ENCODE results near the gene DISC1.
"Not testable (repeated sequence)": the region's sequence is repeated elsewhere in the genome, so short reads cannot be mapped to it uniquely, and the experiment has no call there.

The DISC1 gene

GRCh38 chr1:231606712-231607111 lies 19.9 kb upstream of the DISC1 start:
- Histone ChIP-seq H3K36me3 (ENCODE audit: control insufficient read depth, insufficient read depth, low read length) (no peaks in the 10 kb centered on the region), H3K27ac (ENCODE audit: low read depth, low read length) (no peak overlapping the region), H3K4me1 (ENCODE audit: control insufficient read depth, insufficient read depth, low read length) (peaks cover 5% of the 10 kb centered on the region), H3K27me3 (ENCODE audit: control insufficient read depth, insufficient read depth, low read length) (no peaks in the 10 kb centered on the region; the same call in 1 of the 2 replicates), H3K9me3 (ENCODE audit: control insufficient read depth, insufficient read depth, low read length) (no peaks in the 10 kb centered on the region), H3K9ac (ENCODE audit: low read depth, low read length) (no peak overlapping the region), H3K4me3 (ENCODE audit: low read depth, low read length) (no peak overlapping the region)

DNA sequence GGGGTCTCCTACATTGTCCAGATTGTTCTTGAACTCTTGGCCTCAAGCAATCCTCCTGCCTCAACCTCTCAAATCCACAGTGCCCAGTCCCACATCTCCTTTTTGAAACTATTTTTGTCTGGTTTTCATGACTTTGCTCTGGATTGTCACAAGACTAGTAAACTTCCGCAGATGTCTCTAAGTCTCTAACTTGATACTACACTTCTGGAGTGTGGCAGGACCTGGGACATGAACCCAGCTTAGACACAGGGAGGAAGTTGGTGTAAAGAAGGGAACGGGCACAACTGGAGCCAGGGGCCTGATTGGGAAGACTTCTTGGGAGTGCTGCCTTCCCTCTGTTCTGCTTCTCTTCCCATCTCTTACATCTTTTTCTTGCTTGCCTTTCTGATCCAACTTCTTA lies 16.2 kb upstream of the DISC1 start:
- no peaks in the 10 kb centered on the region for H3K36me3 ChIP-seq (ENCODE audit: control insufficient read depth, insufficient read depth, low read length)
- H3K9ac ChIP-seq (ENCODE audit: low read depth, low read length): no peak overlapping the region
- H3K9me3 ChIP-seq (ENCODE audit: control insufficient read depth, insufficient read depth, low read length): no peaks in the 10 kb centered on the region
- peaks cover 3% of the 10 kb centered on the region for H3K27me3 ChIP-seq (ENCODE audit: control insufficient read depth, insufficient read depth, low read length)
- H3K4me3 ChIP-seq (ENCODE audit: low read depth, low read length): no peak overlapping the region
- H3K27ac ChIP-seq (ENCODE audit: low read depth, low read length): no peak overlapping the region
- no peaks in the 10 kb centered on the region for H3K4me1 ChIP-seq (ENCODE audit: control insufficient read depth, insufficient read depth, low read length)

DNA sequence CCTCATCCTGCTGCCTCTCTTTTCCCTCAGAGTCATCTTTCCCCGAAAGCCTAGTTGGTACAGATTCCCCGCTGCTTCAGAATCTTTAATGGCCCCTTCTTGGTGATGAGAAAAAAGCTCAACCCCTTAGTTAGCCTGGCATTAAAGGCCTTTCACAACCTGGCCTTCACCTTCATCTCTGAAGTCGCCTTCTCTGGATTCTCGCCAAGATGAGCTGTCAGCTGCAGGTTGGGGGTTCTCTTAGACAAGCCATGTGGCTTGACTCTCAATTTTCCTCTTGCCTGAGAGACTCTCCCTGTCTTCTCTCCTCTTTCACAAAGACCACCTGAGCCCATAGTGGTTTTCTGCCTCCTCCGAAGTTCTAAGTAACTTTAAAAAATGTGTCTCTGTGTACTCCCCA lies 15.5 kb upstream of the DISC1 start:
- no peak overlapping the region for H3K27ac ChIP-seq (ENCODE audit: low read depth, low read length)
- peaks cover 3% of the 10 kb centered on the region for H3K27me3 ChIP-seq (ENCODE audit: control insufficient read depth, insufficient read depth, low read length)
- H3K9me3 ChIP-seq (ENCODE audit: control insufficient read depth, insufficient read depth, low read length): no peaks in the 10 kb centered on the region
- H3K9ac ChIP-seq (ENCODE audit: low read depth, low read length): no peak overlapping the region
- no peaks in the 10 kb centered on the region for H3K4me1 ChIP-seq (ENCODE audit: control insufficient read depth, insufficient read depth, low read length)
- H3K36me3 ChIP-seq (ENCODE audit: control insufficient read depth, insufficient read depth, low read length): no peaks in the 10 kb centered on the region
- H3K4me3 ChIP-seq (ENCODE audit: low read depth, low read length): no peak overlapping the region

GRCh38 chr1:231611851-231612250 lies 14.7 kb upstream of the DISC1 start:
- H3K36me3 ChIP-seq (ENCODE audit: control insufficient read depth, insufficient read depth, low read length): no peaks in the 10 kb centered on the region
- no peak overlapping the region for H3K4me3 ChIP-seq (ENCODE audit: low read depth, low read length)
- H3K9me3 ChIP-seq (ENCODE audit: control insufficient read depth, insufficient read depth, low read length): no peaks in the 10 kb centered on the region
- H3K9ac ChIP-seq (ENCODE audit: low read depth, low read length): no peak overlapping the region
- H3K27ac ChIP-seq (ENCODE audit: low read depth, low read length): no peak overlapping the region
- no peaks in the 10 kb centered on the region for H3K4me1 ChIP-seq (ENCODE audit: control insufficient read depth, insufficient read depth, low read length)
- H3K27me3 ChIP-seq (ENCODE audit: control insufficient read depth, insufficient read depth, low read length): peaks cover 3% of the 10 kb centered on the region

DNA sequence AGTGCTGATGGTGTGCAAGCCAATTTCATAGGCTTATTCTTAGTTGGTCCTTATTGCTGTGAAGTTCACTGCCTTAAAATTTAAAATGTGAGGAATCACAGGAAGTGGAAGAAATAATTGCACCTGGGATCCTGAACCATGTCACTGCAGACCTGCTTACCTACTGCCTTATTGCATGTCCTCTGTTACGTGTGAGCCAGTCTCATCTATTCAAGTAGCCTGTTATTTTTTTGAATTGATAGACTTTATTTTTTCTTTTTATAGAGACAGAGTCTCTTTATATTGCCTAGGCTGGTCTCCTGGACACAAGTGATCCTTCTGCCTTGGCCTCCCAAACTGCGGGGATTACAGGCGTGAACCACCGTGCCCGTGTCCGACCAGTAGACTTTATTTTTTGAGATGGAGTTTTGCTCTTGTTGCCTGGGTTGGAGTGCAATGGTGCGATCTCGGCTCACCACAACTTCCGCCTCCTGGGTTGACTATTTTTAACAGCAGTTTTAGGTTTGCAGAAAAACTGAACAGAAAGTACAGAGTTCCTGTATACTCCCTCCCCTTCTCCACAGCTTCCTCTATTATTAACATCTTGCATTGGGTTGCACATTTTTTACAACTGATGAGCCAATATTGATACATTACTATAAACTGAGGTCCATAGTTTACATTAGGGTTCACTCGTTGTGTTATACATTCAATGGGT lies 14.0 kb upstream of the DISC1 start:
- Histone ChIP-seq H3K27me3 (ENCODE audit: control insufficient read depth, insufficient read depth, low read length) (peaks cover 3% of the 10 kb centered on the region), H3K36me3 (ENCODE audit: control insufficient read depth, insufficient read depth, low read length) (no peaks in the 10 kb centered on the region), H3K4me1 (ENCODE audit: control insufficient read depth, insufficient read depth, low read length) (no peaks in the 10 kb centered on the region), H3K27ac (ENCODE audit: low read depth, low read length) (no peak overlapping the region), H3K9ac (ENCODE audit: low read depth, low read length) (no peak overlapping the region), H3K4me3 (ENCODE audit: low read depth, low read length) (no peak overlapping the region), H3K9me3 (ENCODE audit: control insufficient read depth, insufficient read depth, low read length) (no peaks in the 10 kb centered on the region)

DNA sequence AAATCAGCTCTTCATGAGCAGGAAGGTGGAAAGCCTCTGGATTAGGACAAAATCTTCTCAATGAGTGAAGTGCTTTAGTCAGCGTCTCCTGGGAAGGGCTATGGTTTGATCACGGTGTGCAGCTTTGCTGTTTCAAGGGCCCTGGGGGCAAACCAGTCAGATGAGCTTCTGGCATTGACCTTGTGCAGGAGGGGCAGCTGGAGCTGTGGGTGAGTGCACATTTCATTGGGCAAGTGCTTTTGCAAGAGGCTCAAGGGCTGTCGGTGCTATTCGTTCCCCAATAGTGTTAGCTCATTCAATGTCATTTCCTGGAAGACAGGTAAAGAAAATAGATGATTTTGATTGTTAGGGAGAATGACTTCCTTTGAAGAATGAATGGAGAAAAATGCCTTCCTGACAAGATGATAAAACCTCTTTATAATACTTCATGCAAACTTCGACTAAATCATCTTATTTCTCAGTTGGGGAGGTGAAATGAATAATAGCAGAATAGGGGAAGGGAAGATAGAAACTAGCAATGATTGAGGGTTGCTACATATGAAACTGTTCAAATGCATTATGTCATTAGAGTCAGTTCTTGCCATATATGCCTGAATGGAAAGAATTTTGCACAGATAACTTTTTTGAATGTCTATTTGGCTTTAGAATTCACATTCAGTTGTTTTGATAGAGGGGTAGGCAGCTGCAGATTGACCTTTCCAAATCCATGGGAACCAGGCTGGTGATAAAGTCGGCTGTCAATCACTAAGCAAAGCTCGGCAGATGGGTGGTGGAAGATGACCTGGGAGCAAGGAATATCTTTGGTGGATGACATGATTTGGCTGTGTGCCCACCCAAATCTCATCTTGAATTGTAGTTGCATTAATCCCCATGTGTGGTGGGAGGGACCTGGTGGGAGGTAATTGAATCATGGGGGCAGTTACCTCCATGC lies 12.9 kb upstream of the DISC1 start:
- Histone ChIP-seq H3K9ac (ENCODE audit: low read depth, low read length) (no peak overlapping the region), H3K4me3 (ENCODE audit: low read depth, low read length) (no peak overlapping the region), H3K4me1 (ENCODE audit: control insufficient read depth, insufficient read depth, low read length) (no peaks in the 10 kb centered on the region), H3K27ac (ENCODE audit: low read depth, low read length) (no peak overlapping the region), H3K36me3 (ENCODE audit: control insufficient read depth, insufficient read depth, low read length) (no peaks in the 10 kb centered on the region), H3K27me3 (ENCODE audit: control insufficient read depth, insufficient read depth, low read length) (peaks cover 3% of the 10 kb centered on the region), H3K9me3 (ENCODE audit: control insufficient read depth, insufficient read depth, low read length) (no peaks in the 10 kb centered on the region)

GRCh38 chr1:231616667-231617066 lies 9.9 kb upstream of the DISC1 start:
- no peak overlapping the region for H3K27ac ChIP-seq (ENCODE audit: low read depth, low read length)
- no peaks in the 10 kb centered on the region for H3K9me3 ChIP-seq (ENCODE audit: control insufficient read depth, insufficient read depth, low read length)
- H3K4me3 ChIP-seq (ENCODE audit: low read depth, low read length): no peak overlapping the region
- no peak overlapping the region for H3K9ac ChIP-seq (ENCODE audit: low read depth, low read length)
- H3K4me1 ChIP-seq (ENCODE audit: control insufficient read depth, insufficient read depth, low read length): no peaks in the 10 kb centered on the region
- H3K27me3 ChIP-seq (ENCODE audit: control insufficient read depth, insufficient read depth, low read length): peaks cover 8% of the 10 kb centered on the region
- H3K36me3 ChIP-seq (ENCODE audit: control insufficient read depth, insufficient read depth, low read length): no peaks in the 10 kb centered on the region

GRCh38 chr1:231618609-231619256 lies 7.9 kb upstream of the DISC1 start:
- no peak overlapping the region for H3K9ac ChIP-seq (ENCODE audit: low read depth, low read length)
- no peak overlapping the region for H3K27ac ChIP-seq (ENCODE audit: low read depth, low read length)
- peaks cover 12% of the 10 kb centered on the region for H3K27me3 ChIP-seq (ENCODE audit: control insufficient read depth, insufficient read depth, low read length)
- no peaks in the 10 kb centered on the region for H3K36me3 ChIP-seq (ENCODE audit: control insufficient read depth, insufficient read depth, low read length)
- H3K4me3 ChIP-seq (ENCODE audit: low read depth, low read length): no peak overlapping the region
- H3K4me1 ChIP-seq (ENCODE audit: control insufficient read depth, insufficient read depth, low read length): no peaks in the 10 kb centered on the region
- no peaks in the 10 kb centered on the region for H3K9me3 ChIP-seq (ENCODE audit: control insufficient read depth, insufficient read depth, low read length)

- no peak overlapping the region for H3K9ac ChIP-seq (ENCODE audit: low read depth, low read length)
Measured at GRCh38 chr1:231619257-231619634, 7.3 kb upstream of the DISC1 start.

DNA sequence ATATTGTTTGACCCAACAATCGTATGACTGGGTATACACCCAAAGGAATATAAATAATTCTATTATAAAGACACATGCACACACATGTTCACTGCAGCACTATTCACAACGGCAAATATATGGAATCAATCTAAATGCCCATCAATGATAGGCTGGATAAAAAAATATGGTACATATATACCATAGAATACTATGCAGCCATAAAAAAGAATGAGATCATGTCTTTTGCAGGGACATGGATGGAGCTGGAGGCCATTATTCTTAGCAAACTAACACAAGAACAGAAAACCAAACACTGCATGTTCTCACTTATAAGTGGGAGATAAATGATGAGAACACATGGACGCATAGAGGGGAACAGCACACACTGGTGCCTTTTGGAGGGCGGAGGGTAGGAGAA lies 1.5 kb upstream of the DISC1 start:
- not testable (repeated sequence) for H3K9me3 ChIP-seq (ENCODE audit: control insufficient read depth, insufficient read depth, low read length); H3K27ac ChIP-seq (ENCODE audit: low read depth, low read length); H3K4me1 ChIP-seq (ENCODE audit: control insufficient read depth, insufficient read depth, low read length); H3K4me3 ChIP-seq (ENCODE audit: low read depth, low read length); H3K36me3 ChIP-seq (ENCODE audit: control insufficient read depth, insufficient read depth, low read length); H3K9ac ChIP-seq (ENCODE audit: low read depth, low read length)
- H3K27me3 ChIP-seq (ENCODE audit: control insufficient read depth, insufficient read depth, low read length): peaks cover 27% of the 10 kb centered on the region

More at GRCh38 chr1:231619257-231619634, 7.3 kb upstream of the DISC1 start:
- Histone ChIP-seq H3K4me1 (ENCODE audit: control insufficient read depth, insufficient read depth, low read length) (no peaks in the 10 kb centered on the region), H3K27me3 (ENCODE audit: control insufficient read depth, insufficient read depth, low read length) (peaks cover 12% of the 10 kb centered on the region), H3K36me3 (ENCODE audit: control insufficient read depth, insufficient read depth, low read length) (no peaks in the 10 kb centered on the region), H3K9me3 (ENCODE audit: control insufficient read depth, insufficient read depth, low read length) (no peaks in the 10 kb centered on the region), H3K4me3 (ENCODE audit: low read depth, low read length) (no peak overlapping the region), H3K27ac (ENCODE audit: low read depth, low read length) (no peak overlapping the region)
